ENCODE data around the gene RPS29.

GRCh38 chr14:49553892-49554291 lies 32.3 kb downstream of the RPS29 start:
- TF ChIP-seq EP300 (IDR thresholded peaks at IDR 0.05; ENCODE audit: low read depth): no peak
- no peak for TF ChIP-seq CTCF (IDR thresholded peaks at IDR 0.05)
- TF ChIP-seq POLR2AphosphoS5 (IDR thresholded peaks at IDR 0.05): no peak
- TF ChIP-seq POLR2A (IDR thresholded peaks at IDR 0.05): no peak
